Activated CD8-positive, alpha-beta memory T cell treated with anti-CD3 and anti-CD28 coated beads, Interleukin-2, amount 50 U/mL, for 24 hours (primary cell): ENCODE data around the gene ZNF423.

ENCODE experiments used
- DNase-seq: peaks from one replicate; pipeline ENCODE4 v3.0.0-alpha.2; 2020; ENCODE audit errors: extremely low read depth

ZNF423 gene

GRCh38 chr16:49494474-49494873 lies 361.4 kb downstream of the ZNF423 start:
- DNase-seq = no peak

GRCh38 chr16:49493836-49494235 lies 362.1 kb downstream of the ZNF423 start:
- no peak for DNase-seq

- DNase-seq = no peak
Measured at GRCh38 chr16:49492896-49493626, 362.9 kb downstream of the ZNF423 start.

GRCh38 chr16:49491771-49492761 lies 363.8 kb downstream of the ZNF423 start:
- DNase-seq = no peak

- no peak for DNase-seq
Measured at GRCh38 chr16:49491106-49491670, 364.7 kb downstream of the ZNF423 start.

GRCh38 chr16:49490321-49490705 lies 365.6 kb downstream of the ZNF423 start:
- no peak for DNase-seq

- no peak for DNase-seq
Measured at GRCh38 chr16:49489686-49490320, 366.1 kb downstream of the ZNF423 start.

GRCh38 chr16:49488740-49489525 lies 367.0 kb downstream of the ZNF423 start:
- no peak for DNase-seq

GRCh38 chr16:49488336-49488735 lies 367.6 kb downstream of the ZNF423 start:
- DNase-seq = no peak

- no peak for DNase-seq
Measured at GRCh38 chr16:49487746-49488145, 368.2 kb downstream of the ZNF423 start.

- no peak for DNase-seq
Measured at GRCh38 chr16:49486400-49486799, 369.5 kb downstream of the ZNF423 start.

- DNase-seq = no peak
Measured at GRCh38 chr16:49485663-49486062, 370.2 kb downstream of the ZNF423 start.

- DNase-seq = no peak
Measured at GRCh38 chr16:49484936-49485335, 371.0 kb downstream of the ZNF423 start.

- no peak for DNase-seq
Measured at GRCh38 chr16:49484451-49484849, 371.5 kb downstream of the ZNF423 start.

- DNase-seq = no peak
Measured at GRCh38 chr16:49483651-49484450, 372.1 kb downstream of the ZNF423 start.

- DNase-seq = no peak
Measured at GRCh38 chr16:49483251-49483650, 372.7 kb downstream of the ZNF423 start.

GRCh38 chr16:49482690-49483089 lies 373.2 kb downstream of the ZNF423 start:
- no peak for DNase-seq

GRCh38 chr16:49478616-49479015 lies 377.3 kb downstream of the ZNF423 start:
- DNase-seq = no peak

- no peak for DNase-seq
Measured at GRCh38 chr16:49478107-49478506, 377.8 kb downstream of the ZNF423 start.

- no peak for DNase-seq
Measured at GRCh38 chr16:49477250-49477895, 378.5 kb downstream of the ZNF423 start.
